ENCODE measurements around the gene NTF3.

NTF3 gene

GRCh38 chr12:5489760-5490406, 58.0 kb downstream of the NTF3 start:
- DNase-seq = no peak

GRCh38 chr12:5492562-5492961, 60.7 kb downstream of the NTF3 start:
- DNase-seq = peak; percentile 28

GRCh38 chr12:5493018-5493417, 61.1 kb downstream of the NTF3 start:
- DNase-seq = peak; percentile 47

- no peak for DNase-seq
Observed at GRCh38 chr12:5494343-5494742, 62.4 kb downstream of the NTF3 start.

- DNase-seq = no peak
Observed at GRCh38 chr12:5497329-5498053, 65.6 kb downstream of the NTF3 start.

- no peak for DNase-seq
Observed at GRCh38 chr12:5498076-5498475, 66.2 kb downstream of the NTF3 start.

GRCh38 chr12:5498806-5499205, 66.9 kb downstream of the NTF3 start:
- no peak for DNase-seq

- no peak for DNase-seq
Observed at GRCh38 chr12:5499566-5500330, 67.8 kb downstream of the NTF3 start.

- no peak for DNase-seq
Observed at GRCh38 chr12:5500331-5500659, 68.4 kb downstream of the NTF3 start.

- no peak for DNase-seq
Observed at GRCh38 chr12:5503774-5504173, 71.9 kb downstream of the NTF3 start.

GRCh38 chr12:5505116-5505515, 73.2 kb downstream of the NTF3 start:
- DNase-seq = no peak

GRCh38 chr12:5505751-5506150, 73.8 kb downstream of the NTF3 start:
- DNase-seq = no peak

GRCh38 chr12:5506295-5506694, 74.4 kb downstream of the NTF3 start:
- no peak for DNase-seq

- DNase-seq = no peak
Observed at GRCh38 chr12:5506821-5507231, 74.9 kb downstream of the NTF3 start.

- no peak for DNase-seq
Observed at GRCh38 chr12:5507401-5507935, 75.6 kb downstream of the NTF3 start.

GRCh38 chr12:5507944-5508343, 76.0 kb downstream of the NTF3 start:
- DNase-seq = no peak

- no peak for DNase-seq
Observed at GRCh38 chr12:5509102-5509501, 77.2 kb downstream of the NTF3 start.

- DNase-seq = no peak
Observed at GRCh38 chr12:5509557-5509956, 77.6 kb downstream of the NTF3 start.

- no peak for DNase-seq
Observed at GRCh38 chr12:5510251-5510805, 78.4 kb downstream of the NTF3 start.

GRCh38 chr12:5511256-5511643, 79.3 kb downstream of the NTF3 start:
- DNase-seq = no peak

GRCh38 chr12:5511644-5512600, 80.0 kb downstream of the NTF3 start:
- DNase-seq = no peak

GRCh38 chr12:5512601-5512970, 80.7 kb downstream of the NTF3 start:
- no peak for DNase-seq
